HepG2 (cell line): ENCODE data around the gene TACO1. TPM values are rescaled to one million over a fixed set of nuclear protein-coding genes. Genes with fewer than 3 reads are reported as not detected.

Experiments used
- ESRRA ChIP-seq: sonication (generic); formaldehyde crosslinking; IDR thresholded peaks from 2 replicates; pipeline ENCODE4 v1.5.1; 2020; ENCODE audit warnings: mild to moderate bottlenecking, low read depth, missing genetic modification reagents
- ETV5 ChIP-seq: IDR thresholded peaks from 2 replicates; pipeline ENCODE4 v1.6.1; 2018; ENCODE audit warnings: missing biosample characterization, missing genetic modification reagents, inconsistent platforms, borderline replicate concordance
- FOXC1 ChIP-seq: sonication (generic); formaldehyde crosslinking; IDR thresholded peaks from 2 replicates; pipeline ENCODE4 v1.8.0; 2022; ENCODE audit warnings: mild to moderate bottlenecking, missing genetic modification reagents, borderline replicate concordance
- GABPA ChIP-seq, 2 experiments: IDR thresholded peaks; 2 replicates each; pipeline ENCODE4 v1.6.1; 2011 to 2016; ENCODE audit warnings: low read depth in 2 of 2, low read length in 1 of 2, missing biosample characterization in 1 of 2, missing genetic modification characterization in 1 of 2
- HNRNPUL1 ChIP-seq: fragments of 200-400 bp; formaldehyde crosslinking; IDR thresholded peaks from 2 replicates; pipeline ENCODE4 v1.6.1; 2017; ENCODE audit warnings: low read depth, mild to moderate bottlenecking, low read length, moderate library complexity
- MXD4 ChIP-seq: IDR thresholded peaks from 2 replicates; pipeline ENCODE4 v1.6.1; 2016; ENCODE audit warnings: mild to moderate bottlenecking, missing biosample characterization, missing genetic modification reagents
- PCBP1 ChIP-seq: fragments of 200-400 bp; formaldehyde crosslinking; IDR thresholded peaks from 2 replicates; pipeline ENCODE4 v1.6.1; 2017; ENCODE audit warnings: mild to moderate bottlenecking, low read depth, low read length, borderline replicate concordance
- POLR2G ChIP-seq: fragments of 200-400 bp; formaldehyde crosslinking; IDR thresholded peaks from 2 replicates; pipeline ENCODE4 v1.6.1; 2018; ENCODE audit warnings: mild to moderate bottlenecking, low read depth, low read length, moderate library complexity
- PRMT3 ChIP-seq: sonication (generic); formaldehyde crosslinking; IDR thresholded peaks from 2 replicates; pipeline ENCODE4 v1.8.1; 2022; ENCODE audit warnings: low read depth, mild to moderate bottlenecking, moderate library complexity, missing genetic modification reagents, borderline replicate concordance
- RFX1 ChIP-seq: fragments of 450-650 bp; IDR thresholded peaks from 2 replicates; pipeline ENCODE4 v1.6.1; 2017
- SIX4 ChIP-seq: sonication (generic); formaldehyde crosslinking; IDR thresholded peaks from 2 replicates; pipeline ENCODE4 v1.4.0; 2020; ENCODE audit warnings: missing genetic modification reagents
- SMARCC2 ChIP-seq: fragments of 450-650 bp; IDR thresholded peaks from 2 replicates; pipeline ENCODE4 v1.6.1; 2017; ENCODE audit warnings: antibody characterized with exemption, mild to moderate bottlenecking
- SMARCE1 ChIP-seq: fragments of 450-650 bp; IDR thresholded peaks from 2 replicates; pipeline ENCODE4 v1.6.1; 2017; ENCODE audit warnings: borderline replicate concordance
- SNAPC2 ChIP-seq: sonication (generic); formaldehyde crosslinking; IDR thresholded peaks from 2 replicates; pipeline ENCODE4 v1.8.1; 2022; ENCODE audit warnings: mild to moderate bottlenecking, missing genetic modification reagents
- TBX2 ChIP-seq: sonication (generic); formaldehyde crosslinking; IDR thresholded peaks from 2 replicates; pipeline ENCODE4 v1.5.0; 2020; ENCODE audit warnings: missing genetic modification reagents, mild to moderate bottlenecking, borderline replicate concordance
- XRCC5 ChIP-seq: fragments of 200-400 bp; formaldehyde crosslinking; optimal IDR thresholded peaks from 2 replicates; pipeline ENCODE3; 2017; ENCODE audit warnings: mild to moderate bottlenecking, low read length
- ZNF367 ChIP-seq: sonication (generic); formaldehyde crosslinking; IDR thresholded peaks from 2 replicates; pipeline ENCODE4 v1.4.0; 2020; ENCODE audit warnings: missing genetic modification reagents, borderline replicate concordance
- polyA plus RNA-seq, 8 experiments: library from polyadenylated mRNA; depleted of rRNA in 3 of 8; stranded (reverse) in 7 of 8; unstranded in 1 of 8; fragments of >200 nt; fragmentation: Illumina TruSeq in 4 of 8; extraction: Trizol in 4 of 8; gene quantifications; 2 replicates each; pipeline versions ENCODE4 v1.2.1 to v1.2.3, GENCODE V29; 2011 to 2016; ENCODE audit warnings: low read depth in 4 of 8, missing spikeins in 1 of 8, mixed read lengths in 1 of 8; ENCODE audit not compliant: insufficient read depth in 1 of 8
- total RNA-seq, 5 experiments: library from RNA; depleted of rRNA; stranded (reverse); fragments of >200 nt; fragmentation: Illumina TruSeq; extraction: Trizol; gene quantifications; 2 replicates each; pipeline ENCODE4 v1.2.3, GENCODE V29; 2016; ENCODE audit warnings: low read depth in 1 of 5
- TF ChIP-seq, protein P1 (sequence below): sonication (generic); formaldehyde crosslinking; IDR thresholded peaks from 2 replicates; pipeline ENCODE4 v1.8.0; 2022; ENCODE audit warnings: mild to moderate bottlenecking, missing genetic modification reagents
- TF ChIP-seq, protein P2 (sequence below): fragments of 450-650 bp; IDR thresholded peaks from 2 replicates; pipeline ENCODE4 v1.6.1; 2016
- TF ChIP-seq, protein P3 (sequence below): sonication (generic); formaldehyde crosslinking; IDR thresholded peaks from 2 replicates; pipeline ENCODE4 v1.5.0; 2020; ENCODE audit warnings: mild to moderate bottlenecking, missing genetic modification reagents, borderline replicate concordance
- TF ChIP-seq, protein P4 (sequence below): sonication (generic); formaldehyde crosslinking; IDR thresholded peaks from 2 replicates; pipeline ENCODE4 v1.5.0; 2020; ENCODE audit warnings: mild to moderate bottlenecking, missing genetic modification reagents

Gene TACO1
- total and polyA plus RNA-seq, 2 of the 13 experiments (the other 11 are each of a cell fraction or from before 2014, with no cell fraction given): 34.7 to 53.6 TPM

DNA sequence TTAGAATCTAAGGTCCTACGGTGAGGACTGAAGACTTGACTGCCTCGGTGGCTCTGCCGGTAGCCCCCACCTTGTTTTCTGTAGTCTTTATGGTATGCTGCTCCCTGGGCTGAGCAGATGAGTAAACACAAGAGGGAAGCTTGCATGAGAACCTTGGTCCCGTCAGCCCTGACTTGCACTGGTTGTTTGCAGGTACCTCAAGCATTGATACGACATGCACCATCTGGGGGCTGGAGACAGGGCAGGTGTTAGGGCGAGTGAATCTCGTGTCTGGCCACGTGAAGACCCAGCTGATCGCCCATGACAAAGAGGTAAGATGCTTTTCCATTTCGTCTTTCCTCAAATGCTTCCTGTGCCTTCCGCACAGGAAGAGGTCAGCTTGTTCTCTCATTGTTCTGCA, 21.1 kb upstream of the TACO1 start (continued):
- TF ChIP-seq ESRRA (CRISPR knock-in tag) (no peak), POLR2G (no peak), MXD4 (peak; percentile 82), RFX1 (no peak), SNAPC2 (CRISPR knock-in tag) (no peak), PCBP1 (no peak), FOXC1 (CRISPR knock-in tag) (peak; percentile 45; the same call in 1 of the 2 replicates), TBX2 (CRISPR knock-in tag) (peak; percentile 79; the same call in 1 of the 2 replicates), ETV5 (CRISPR knock-in tag) (peak; percentile 55; the same call in 1 of the 2 replicates), ZNF367 (CRISPR knock-in tag) (no peak), SMARCC2 (no peak), SMARCE1 (no peak), PRMT3 (CRISPR knock-in tag) (no peak), SIX4 (no peak), XRCC5 (no peak), HNRNPUL1 (no peak), GABPA (IDR thresholded peaks at IDR 0.05; ENCODE audit: low read depth, low read length) (no peak), GABPA (CRISPR knock-in tag; IDR thresholded peaks at IDR 0.05; ENCODE audit: low read depth) (no peak; the same call in 1 of the 2 replicates)
- TF ChIP-seq, protein P1, sequence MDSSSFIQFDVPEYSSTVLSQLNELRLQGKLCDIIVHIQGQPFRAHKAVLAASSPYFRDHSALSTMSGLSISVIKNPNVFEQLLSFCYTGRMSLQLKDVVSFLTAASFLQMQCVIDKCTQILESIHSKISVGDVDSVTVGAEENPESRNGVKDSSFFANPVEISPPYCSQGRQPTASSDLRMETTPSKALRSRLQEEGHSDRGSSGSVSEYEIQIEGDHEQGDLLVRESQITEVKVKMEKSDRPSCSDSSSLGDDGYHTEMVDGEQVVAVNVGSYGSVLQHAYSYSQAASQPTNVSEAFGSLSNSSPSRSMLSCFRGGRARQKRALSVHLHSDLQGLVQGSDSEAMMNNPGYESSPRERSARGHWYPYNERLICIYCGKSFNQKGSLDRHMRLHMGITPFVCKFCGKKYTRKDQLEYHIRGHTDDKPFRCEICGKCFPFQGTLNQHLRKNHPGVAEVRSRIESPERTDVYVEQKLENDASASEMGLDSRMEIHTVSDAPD (CRISPR knock-in tag): no peak
- TF ChIP-seq, protein P2, sequence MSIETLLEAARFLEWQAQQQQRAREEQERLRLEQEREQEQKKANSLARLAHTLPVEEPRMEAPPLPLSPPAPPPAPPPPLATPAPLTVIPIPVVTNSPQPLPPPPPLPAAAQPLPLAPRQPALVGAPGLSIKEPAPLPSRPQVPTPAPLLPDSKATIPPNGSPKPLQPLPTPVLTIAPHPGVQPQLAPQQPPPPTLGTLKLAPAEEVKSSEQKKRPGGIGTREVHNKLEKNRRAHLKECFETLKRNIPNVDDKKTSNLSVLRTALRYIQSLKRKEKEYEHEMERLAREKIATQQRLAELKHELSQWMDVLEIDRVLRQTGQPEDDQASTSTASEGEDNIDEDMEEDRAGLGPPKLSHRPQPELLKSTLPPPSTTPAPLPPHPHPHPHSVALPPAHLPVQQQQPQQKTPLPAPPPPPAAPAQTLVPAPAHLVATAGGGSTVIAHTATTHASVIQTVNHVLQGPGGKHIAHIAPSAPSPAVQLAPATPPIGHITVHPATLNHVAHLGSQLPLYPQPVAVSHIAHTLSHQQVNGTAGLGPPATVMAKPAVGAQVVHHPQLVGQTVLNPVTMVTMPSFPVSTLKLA: peak; percentile 56
- TF ChIP-seq, protein P3, sequence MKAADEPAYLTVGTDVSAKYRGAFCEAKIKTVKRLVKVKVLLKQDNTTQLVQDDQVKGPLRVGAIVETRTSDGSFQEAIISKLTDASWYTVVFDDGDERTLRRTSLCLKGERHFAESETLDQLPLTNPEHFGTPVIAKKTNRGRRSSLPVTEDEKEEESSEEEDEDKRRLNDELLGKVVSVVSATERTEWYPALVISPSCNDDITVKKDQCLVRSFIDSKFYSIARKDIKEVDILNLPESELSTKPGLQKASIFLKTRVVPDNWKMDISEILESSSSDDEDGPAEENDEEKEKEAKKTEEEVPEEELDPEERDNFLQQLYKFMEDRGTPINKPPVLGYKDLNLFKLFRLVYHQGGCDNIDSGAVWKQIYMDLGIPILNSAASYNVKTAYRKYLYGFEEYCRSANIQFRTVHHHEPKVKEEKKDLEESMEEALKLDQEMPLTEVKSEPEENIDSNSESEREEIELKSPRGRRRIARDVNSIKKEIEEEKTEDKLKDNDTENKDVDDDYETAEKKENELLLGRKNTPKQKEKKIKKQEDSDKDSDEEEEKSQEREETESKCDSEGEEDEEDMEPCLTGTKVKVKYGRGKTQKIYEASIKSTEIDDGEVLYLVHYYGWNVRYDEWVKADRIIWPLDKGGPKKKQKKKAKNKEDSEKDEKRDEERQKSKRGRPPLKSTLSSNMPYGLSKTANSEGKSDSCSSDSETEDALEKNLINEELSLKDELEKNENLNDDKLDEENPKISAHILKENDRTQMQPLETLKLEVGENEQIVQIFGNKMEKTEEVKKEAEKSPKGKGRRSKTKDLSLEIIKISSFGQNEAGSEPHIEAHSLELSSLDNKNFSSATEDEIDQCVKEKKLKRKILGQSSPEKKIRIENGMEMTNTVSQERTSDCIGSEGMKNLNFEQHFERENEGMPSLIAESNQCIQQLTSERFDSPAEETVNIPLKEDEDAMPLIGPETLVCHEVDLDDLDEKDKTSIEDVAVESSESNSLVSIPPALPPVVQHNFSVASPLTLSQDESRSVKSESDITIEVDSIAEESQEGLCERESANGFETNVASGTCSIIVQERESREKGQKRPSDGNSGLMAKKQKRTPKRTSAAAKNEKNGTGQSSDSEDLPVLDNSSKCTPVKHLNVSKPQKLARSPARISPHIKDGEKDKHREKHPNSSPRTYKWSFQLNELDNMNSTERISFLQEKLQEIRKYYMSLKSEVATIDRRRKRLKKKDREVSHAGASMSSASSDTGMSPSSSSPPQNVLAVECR (CRISPR knock-in tag): peak; percentile 79; the same call in 1 of the 2 replicates
- TF ChIP-seq, protein P4, sequence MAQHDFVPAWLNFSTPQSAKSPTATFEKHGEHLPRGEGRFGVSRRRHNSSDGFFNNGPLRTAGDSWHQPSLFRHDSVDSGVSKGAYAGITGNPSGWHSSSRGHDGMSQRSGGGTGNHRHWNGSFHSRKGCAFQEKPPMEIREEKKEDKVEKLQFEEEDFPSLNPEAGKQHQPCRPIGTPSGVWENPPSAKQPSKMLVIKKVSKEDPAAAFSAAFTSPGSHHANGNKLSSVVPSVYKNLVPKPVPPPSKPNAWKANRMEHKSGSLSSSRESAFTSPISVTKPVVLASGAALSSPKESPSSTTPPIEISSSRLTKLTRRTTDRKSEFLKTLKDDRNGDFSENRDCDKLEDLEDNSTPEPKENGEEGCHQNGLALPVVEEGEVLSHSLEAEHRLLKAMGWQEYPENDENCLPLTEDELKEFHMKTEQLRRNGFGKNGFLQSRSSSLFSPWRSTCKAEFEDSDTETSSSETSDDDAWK (CRISPR knock-in tag): no peak
